Caki2 (cell line): ENCODE data around the gene KCNQ1OT1. TPM values are rescaled to one million over a fixed set of nuclear protein-coding genes. Genes with fewer than 3 reads are reported as not detected.

Experiments used
- DNase-seq: peaks from one replicate; pipeline ENCODE4 v3.0.0-alpha.2; 2015; ENCODE audit warnings: low read depth
- in situ Hi-C: cut with HindIII; loops from 2 replicates; pipeline ENCODE4 v1.10.0; 2016; ENCODE audit warnings: low sequenced_read_pairs, low pct_unique_long_range_greater_than_20kb, mixed read lengths
- total RNA-seq: library from RNA; depleted of rRNA; stranded (reverse); fragments of >200 nt; shearing (Covaris generic); gene quantifications from 2 replicates; pipeline ENCODE4 v1.2.3, GENCODE V29; 2014; ENCODE audit warnings: low replicate concordance; rRNA removed

KCNQ1OT1 gene
- total RNA-seq, 1 experiment from 2014 or later, result not detected

DNA sequence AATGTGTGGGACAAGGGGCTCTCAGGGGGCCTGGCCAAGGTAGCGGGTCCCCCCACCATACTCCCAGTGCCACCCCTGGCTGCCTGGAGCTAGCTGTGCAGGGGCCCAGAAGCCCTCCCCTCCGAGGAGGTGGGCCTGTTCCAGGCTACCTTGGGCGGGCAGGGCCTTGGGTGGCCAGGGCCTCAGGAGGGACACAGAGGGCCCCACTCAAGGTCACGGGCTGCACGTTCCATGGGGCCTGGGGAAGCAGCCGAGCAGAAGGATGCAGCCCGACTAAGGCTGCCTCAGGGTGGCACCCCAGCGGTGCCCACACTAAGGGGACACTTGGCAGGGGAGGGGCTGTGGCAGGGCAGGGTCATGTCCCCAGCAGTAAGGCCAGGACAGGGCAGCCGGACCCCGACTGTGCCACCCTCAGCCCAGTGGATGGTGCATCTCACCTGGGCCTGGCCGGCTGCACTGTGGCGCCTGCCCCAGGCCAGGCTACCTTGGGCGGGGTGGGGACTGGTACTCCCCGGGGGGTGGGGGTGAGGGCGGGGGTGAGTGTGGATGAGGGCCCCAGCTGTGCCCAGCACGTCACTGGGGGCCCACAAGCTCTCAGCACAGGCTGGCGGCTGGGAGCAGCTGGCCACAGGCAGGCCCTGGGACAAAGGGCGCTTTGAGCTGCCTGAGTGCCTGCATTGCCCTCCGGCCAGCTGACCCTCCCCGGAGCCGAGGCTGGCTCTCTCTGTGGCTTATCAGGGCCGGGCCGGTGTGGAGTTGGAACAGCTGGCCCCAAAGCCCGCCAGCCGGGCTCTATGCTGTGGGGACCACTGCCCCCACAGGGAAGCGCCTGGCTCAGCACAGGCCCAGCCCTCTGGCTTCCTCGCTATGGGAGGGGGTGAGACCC is 137.9 kb downstream of the KCNQ1OT1 start:
- in situ Hi-C loops, result no loop called here
- no peak for DNase-seq

DNA sequence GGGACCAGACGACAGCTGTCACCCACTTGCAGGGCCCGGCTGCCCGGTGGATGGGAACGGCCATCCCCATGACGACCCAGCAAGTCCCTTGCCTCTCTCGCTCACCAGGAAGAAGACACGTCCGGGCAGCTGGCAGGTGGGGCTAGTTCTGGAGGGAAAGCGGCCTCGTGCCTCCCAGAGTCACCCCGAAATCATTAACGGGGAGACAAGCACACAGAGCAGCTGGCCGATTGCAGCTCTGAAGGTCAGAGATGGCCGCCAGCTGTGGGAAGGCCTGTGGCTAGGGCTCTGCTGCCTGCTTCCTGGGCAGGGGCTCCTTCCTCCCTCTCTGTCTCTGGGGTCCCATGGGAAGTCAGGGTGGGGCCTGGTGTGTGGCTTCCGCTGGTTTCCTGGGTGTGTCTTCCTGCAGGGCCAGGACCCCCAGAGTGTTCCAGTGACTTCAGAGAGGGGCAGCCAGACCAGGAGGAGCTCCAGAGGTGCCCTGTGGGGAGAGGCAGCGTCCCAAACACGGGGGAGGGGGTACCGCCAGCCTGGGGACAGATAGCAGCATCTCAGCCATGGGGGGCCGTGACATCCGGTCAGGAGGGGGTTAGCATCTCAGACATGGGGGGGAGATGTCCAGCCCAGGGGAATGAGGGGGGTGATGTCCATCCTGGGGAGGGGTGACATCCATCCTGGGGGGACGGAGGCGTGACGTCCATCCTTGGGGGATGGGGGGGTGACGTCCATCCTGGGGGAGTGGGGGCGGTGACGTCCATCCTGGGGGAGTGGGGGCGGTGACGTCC is 140.1 kb downstream of the KCNQ1OT1 start:
- in situ Hi-C loops, result no loop called here
- DNase-seq, result no peak

GRCh38 chr11:2558861-2559526 is 140.8 kb downstream of the KCNQ1OT1 start:
- in situ Hi-C loops, result no loop called here
- DNase-seq, result no peak

DNA sequence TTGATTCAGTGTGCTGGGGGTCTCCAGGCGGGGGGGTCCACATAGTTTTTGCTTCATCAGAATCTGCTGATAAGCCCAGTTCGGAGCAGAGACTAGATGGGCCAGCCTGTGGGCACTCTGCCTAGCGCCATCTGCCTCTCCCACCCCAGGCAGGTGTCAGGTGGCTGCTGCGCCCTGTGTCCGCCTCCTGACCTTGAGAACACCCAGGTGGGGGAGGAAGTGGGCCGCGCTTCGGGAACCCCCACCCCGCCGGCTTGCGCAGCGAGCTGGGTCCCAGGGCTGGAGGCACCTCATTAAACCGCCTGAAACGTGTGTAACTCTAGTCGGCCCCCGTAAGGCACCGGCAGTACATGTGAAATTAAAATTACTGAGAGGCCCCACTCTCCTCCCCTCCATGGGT is 141.4 kb downstream of the KCNQ1OT1 start:
- no peak for DNase-seq
- in situ Hi-C loops, result no loop called here

Other genes with a start within 250 kb of the KCNQ1OT1 start
- 12.8 and 15.8 TPM in 2 replicates for gene CDKN1C, start 185.8 kb upstream of the KCNQ1OT1 start, total RNA-seq
- gene PHLDA2, start 229.4 kb upstream of the KCNQ1OT1 start, total RNA-seq, result 21.8 and 27.2 TPM in 2 replicates